ENCODE data around the gene ZNF778. TPM values are rescaled to one million over a fixed set of nuclear protein-coding genes. Genes with fewer than 3 reads are reported as not detected.

The ZNF778 gene
- total and polyA plus RNA-seq, 2 of the 13 experiments (the other 11 are each of a cell fraction or from before 2014, with no cell fraction given), result 3.8 to 7.2 TPM

- TF ChIP-seq HMGXB3 (CRISPR knock-in tag; IDR thresholded peaks at IDR 0.05; ENCODE audit: borderline replicate concordance) (peak; percentile 77; the same call in 1 of the 2 replicates), PAX8 (CRISPR knock-in tag; IDR thresholded peaks at IDR 0.05; ENCODE audit: borderline replicate concordance) (no peak), ZNF18 (CRISPR knock-in tag; IDR thresholded peaks at IDR 0.05; ENCODE audit: insufficient replicate concordance) (peak; percentile 46), FOXK1 (CRISPR knock-in tag; IDR thresholded peaks at IDR 0.05; ENCODE audit: borderline replicate concordance, low read depth) (0 out of 2 replicates have a peak, but pooled peaks have one; percentile 54), MLLT10 (CRISPR knock-in tag; IDR thresholded peaks at IDR 0.05) (no peak), TCF12 (IDR thresholded peaks at IDR 0.05) (no peak), TCF12 (CRISPR knock-in tag; IDR thresholded peaks at IDR 0.05) (peak; percentile 89; the same call in 1 of the 2 replicates), HOXA7 (CRISPR knock-in tag; IDR thresholded peaks at IDR 0.05) (no peak), FLYWCH1 (CRISPR knock-in tag; IDR thresholded peaks at IDR 0.05) (0 out of 2 replicates have a peak, but pooled peaks have one; percentile 65), ZNF441 (CRISPR knock-in tag; IDR thresholded peaks at IDR 0.05; ENCODE audit: borderline replicate concordance) (peak; percentile 70; the same call in 1 of the 2 replicates), PLRG1 (conservative IDR thresholded peaks at IDR 0.05) (no peak), ATF7 (IDR thresholded peaks at IDR 0.05) (no peak), ATF7 (CRISPR knock-in tag; IDR thresholded peaks at IDR 0.05) (no peak; the same call in 1 of the 2 replicates), ZSCAN25 (CRISPR knock-in tag; IDR thresholded peaks at IDR 0.05) (no peak), CREBL2 (CRISPR knock-in tag; IDR thresholded peaks at IDR 0.05; ENCODE audit: borderline replicate concordance) (no peak), FOSL1 (CRISPR knock-in tag; IDR thresholded peaks at IDR 0.05; ENCODE audit: borderline replicate concordance) (peak; percentile 14; the same call in 1 of the 2 replicates), THAP7 (CRISPR knock-in tag; IDR thresholded peaks at IDR 0.05) (peak; percentile 95), ZNF333 (CRISPR knock-in tag; IDR thresholded peaks at IDR 0.05; ENCODE audit: borderline replicate concordance) (no peak), SMC3 (IDR thresholded peaks at IDR 0.05; ENCODE audit: low read length) (no peak), NAIF1 (CRISPR knock-in tag; IDR thresholded peaks at IDR 0.05; ENCODE audit: borderline replicate concordance) (no peak; the same call in 1 of the 2 replicates), ZNF644 (CRISPR knock-in tag; IDR thresholded peaks at IDR 0.05; ENCODE audit: low read depth) (peak; percentile 69), RXRA (CRISPR knock-in tag; IDR thresholded peaks at IDR 0.05) (peak; percentile 98)
These were observed 19.7 kb upstream of the ZNF778 start (continued) for GRCh38 chr16:89197633-89198416.

All from HepG2 (cell line).